Measurements from ENCODE around the gene HOXC6. TPM values are rescaled to one million over a fixed set of nuclear protein-coding genes. Genes with fewer than 3 reads are reported as not detected.

The HOXC6 gene
- total RNA-seq, result 0.51 and 0.58 TPM in 2 replicates
- polyA plus RNA-seq, result 0.57 and 0.72 TPM in 2 replicates
- 0.45 TPM in 2 replicates for polyA plus RNA-seq (2011; cell fraction: cytosol; rRNA removed)
- polyA plus RNA-seq (2011; cell fraction: nucleus; rRNA removed), result 0.99 and 1.0 TPM in 2 replicates
- polyA plus RNA-seq (2012), result 5.4 and 9.5 TPM in 2 replicates
- polyA minus RNA-seq, result 0.40 and 0.97 TPM in 2 replicates
- polyA minus RNA-seq (2011; cell fraction: cytosol; rRNA and poly(A)+ RNA removed), result 2.0 TPM
- not detected in 2 replicates for polyA minus RNA-seq (2011; cell fraction: nucleus; rRNA and poly(A)+ RNA removed)
- percentile 11 among the genes with signal in this experiment for Bru-seq, nascent RNA
- percentile 13 among the genes with signal in this experiment for BruChase-seq, experiment 1, labeled RNA remaining after a 6-hour chase
- BruChase-seq, experiment 2, labeled RNA remaining after a 2-hour chase, result percentile 20 among the genes with signal in this experiment
- long read RNA-seq, result 0 reads

GRCh38 chr12:54028314-54029201 is at the start of gene HOXC6:
Gene HOXC6 (plus strand): TSS chr12:54028440. CDS start chr12:54028522, 82 bp downstream.
- no peaks in the 10 kb centered on the region for H3K9me1 ChIP-seq (replicated peaks; ENCODE audit: control insufficient read depth, extremely low read depth, insufficient read depth, low read length)
- no peaks in the 10 kb centered on the region for H3K79me2 ChIP-seq (ENCODE audit: control insufficient read depth, insufficient read depth, low read length)
- H2AFZ ChIP-seq (ENCODE audit: low read depth, low read length), result no peak within 1 kb of the TSS
- no peak within 1 kb of the TSS for H3K4me2 ChIP-seq (ENCODE audit: insufficient read depth, low read length)
- H3K9me3 ChIP-seq (replicated peaks; ENCODE audit: control insufficient read depth, insufficient read depth, low read length), result no peaks in the 10 kb centered on the region
- no TSS peak for BruUV-seq (replicated peaks)
- H3K36me3 ChIP-seq (ENCODE audit: control insufficient read depth in 2 of 2, extremely low read depth in 1 of 2, insufficient read depth in 2 of 2, low read length in 2 of 2), result no peaks in the 10 kb centered on the region
- FAIRE-seq (no peak), DNase-seq (ENCODE audit: low read depth, low spot score) (peak; percentile 15)
- no peak within 1 kb of the TSS for H3K9ac ChIP-seq (replicated peaks; ENCODE audit: extremely low read depth, insufficient read depth, low read length)
- intact Hi-C loops (cut with micrococcal nuclease), result no loop called here
- ChIA-PET POLR2A (interaction anchor here (0.7 kb wide), 1 partner anchor 103 kb away, joined by 3 read pairs; no protein-coding TSS in a partner anchor), CTCF (interaction anchor here (2.0 to 6.1 kb wide), 3 partner anchors 22 to 179 kb away, joined by 5 to 59 read pairs (median 11); no protein-coding TSS in a partner anchor)
- H3K4me3 ChIP-seq (replicated peaks in 1 of 3; ENCODE audit: insufficient read depth in 1 of 3, low read depth in 1 of 3, low read length in 3 of 3), result no peak within 1 kb of the TSS
- no peaks in the 10 kb centered on the region for H4K20me1 ChIP-seq (replicated peaks; ENCODE audit: control insufficient read depth, extremely low read depth, insufficient read depth, low read length)
- peaks cover 82 to 94% of the 10 kb centered on the region in 2 experiments for H3K27me3 ChIP-seq (ENCODE audit: control insufficient read depth in 2 of 2, insufficient read depth in 2 of 2, low read length in 2 of 2)
- no peaks in the 10 kb centered on the region for H3K4me1 ChIP-seq (ENCODE audit: control insufficient read depth, extremely low read depth, insufficient read depth, low read length)
- TF ChIP-seq POLR2A (IDR thresholded peaks at IDR 0.05; ENCODE audit: low read depth, low read length) (no peak), CTCF (IDR thresholded peaks at IDR 0.05; ENCODE audit: extremely low read depth in 1 of 2, insufficient read depth in 1 of 2, low read depth in 1 of 2, low read length in 2 of 2) (no peak), MYC (IDR thresholded peaks at IDR 0.05; ENCODE audit: low read depth, low read length) (no peak), EZH2 (IDR thresholded peaks at IDR 0.05; ENCODE audit: borderline replicate concordance, low read depth, low read length, severe bottlenecking) (peak; percentile 39)
- dilution Hi-C loops (cut with MboI; ENCODE audit: extremely low pct_ligation_motif_present, low sequenced_read_pairs), result no loop called here
- no peak within 1 kb of the TSS for H3K27ac ChIP-seq (ENCODE audit: insufficient read depth, low read depth, low read length)
